ENCODE data around the gene ARHGAP4. TPM values are rescaled to one million over a fixed set of nuclear protein-coding genes. Genes with fewer than 3 reads are reported as not detected.

The ARHGAP4 gene
- total and polyA plus RNA-seq, 2 of the 4 experiments (the other 2 are of a cell fraction) = 0.18 to 0.72 TPM

DNA sequence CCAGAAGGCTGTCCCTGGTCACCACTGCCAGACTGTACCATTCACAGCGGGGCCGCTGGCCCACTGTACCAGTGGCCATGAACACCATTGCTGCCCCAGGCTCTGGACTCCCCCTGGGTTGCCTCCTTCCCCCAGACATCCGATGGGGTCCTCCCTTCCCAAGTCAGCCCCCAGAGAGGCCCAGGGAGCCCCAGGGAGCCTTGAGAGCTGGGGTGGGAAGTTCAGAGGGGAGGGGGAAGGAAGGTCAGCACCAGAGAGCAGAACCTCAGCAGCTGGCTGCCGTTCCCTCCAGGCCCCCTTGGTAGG is 441 bp upstream of the ARHGAP4 start:
- dilution Hi-C loops (cut with HindIII; ENCODE audit: low sequenced_read_pairs, unreplicated experiment) (no loop called here), in situ Hi-C loops (cut with MboI; ENCODE audit: low sequenced_read_pairs) (no loop called here), intact Hi-C loops (cut with micrococcal nuclease) (loop anchor here (5.0 kb wide), 1 partner anchor 134 kb away; the partner anchor contains the start of genes IDH3G and SSR4)
- Histone ChIP-seq H3K4me2 (ENCODE audit: low read depth, low read length) (no peak overlapping the region), H3K36me3 (ENCODE audit: control insufficient read depth, insufficient read depth, low read length) (peaks cover 16% of the 10 kb centered on the region), H3K18ac (ENCODE audit: low read depth, low read length) (no peak overlapping the region), H4K91ac (ENCODE audit: insufficient read depth, low read depth, low read length) (peak overlapping the region; percentile 21; the same call in 1 of the 2 replicates), H3K27ac (ENCODE audit: insufficient read depth, low read length) (no peak overlapping the region), H2BK120ac (ENCODE audit: low read depth, low read length) (no peak overlapping the region), H3K56ac (ENCODE audit: extremely low read depth, insufficient read depth, low read length) (no peak overlapping the region), H2AK9ac (replicated peaks; ENCODE audit: low read depth, low read length, poor library complexity) (peak overlapping the region; percentile 97), H2AFZ (replicated peaks; ENCODE audit: low read length, poor library complexity) (peak overlapping the region; percentile 61), H3K27me3 (ENCODE audit: control insufficient read depth, insufficient read depth, low read length) (no peaks in the 10 kb centered on the region; the same call in 1 of the 2 replicates), H3K4me1 (ENCODE audit: control insufficient read depth, insufficient read depth, low read length) (peaks cover 2% of the 10 kb centered on the region), H3K9me1 (ENCODE audit: insufficient read depth, low read length) (no peaks in the 10 kb centered on the region; the same call in 1 of the 2 replicates), H2BK5ac (ENCODE audit: low read depth, low read length, poor library complexity, severe bottlenecking) (no peak overlapping the region), H3K23ac (ENCODE audit: low read depth, low read length) (no peak overlapping the region; the same call in 1 of the 2 replicates), H3K9ac (ENCODE audit: low read depth, low read length) (no peak overlapping the region), H2AK5ac (ENCODE audit: low read depth, low read length) (no peak overlapping the region), H4K8ac (ENCODE audit: low read depth in 2 of 2, low read length in 2 of 2) (no peak overlapping the region; a peak in 1 of 4 replicates), H3K4ac (ENCODE audit: low read depth, low read length) (no peak overlapping the region), H2BK20ac (ENCODE audit: low read depth, low read length) (no peak overlapping the region), H3K9me3 (ENCODE audit: control insufficient read depth, insufficient read depth, low read length) (no peaks in the 10 kb centered on the region), H4K5ac (ENCODE audit: low read depth, low read length) (no peak overlapping the region), H3K14ac (replicated peaks; ENCODE audit: low read depth, low read length) (no peak overlapping the region), H4K20me1 (ENCODE audit: insufficient read depth, low read length) (peaks cover 2% of the 10 kb centered on the region), H3K4me3 (ENCODE audit: insufficient read depth, low read depth, low read length) (no peak overlapping the region), H2BK15ac (ENCODE audit: low read depth, low read length) (no peak overlapping the region), H3K79me1 (ENCODE audit: low read depth in 1 of 2, low read length in 2 of 2) (peaks cover 0 to 7% of the 10 kb centered on the region in 2 experiments; a peak in 2 of 4 replicates)
- TF ChIP-seq RAD21 (IDR thresholded peaks at IDR 0.05; ENCODE audit: low read length) (no peak), CHD1 (IDR thresholded peaks at IDR 0.05; ENCODE audit: low read depth, low read length) (no peak), POLR2A (IDR thresholded peaks at IDR 0.05; ENCODE audit: low read depth, low read length) (no peak), MXI1 (IDR thresholded peaks at IDR 0.05; ENCODE audit: borderline replicate concordance, low read depth, low read length) (no peak), SMC3 (IDR thresholded peaks at IDR 0.05; ENCODE audit: low read depth, low read length) (no peak), BHLHE40 (IDR thresholded peaks at IDR 0.05; ENCODE audit: low read depth, low read length) (no peak), MAZ (IDR thresholded peaks at IDR 0.05; ENCODE audit: borderline replicate concordance, low read depth, low read length) (no peak), RFX5 (IDR thresholded peaks at IDR 0.05; ENCODE audit: low read depth, low read length) (no peak), CEBPB (IDR thresholded peaks at IDR 0.05; ENCODE audit: low read depth, low read length) (no peak), FOS (IDR thresholded peaks at IDR 0.05; ENCODE audit: low read depth, low read length) (no peak), NFE2L2 (IDR thresholded peaks at IDR 0.05; ENCODE audit: low read depth, low read length) (no peak), MAFK (IDR thresholded peaks at IDR 0.05; ENCODE audit: low read depth, low read length) (no peak), RCOR1 (IDR thresholded peaks at IDR 0.05; ENCODE audit: insufficient replicate concordance, low read length) (no peak)
- TF ChIP-seq, protein P1, sequence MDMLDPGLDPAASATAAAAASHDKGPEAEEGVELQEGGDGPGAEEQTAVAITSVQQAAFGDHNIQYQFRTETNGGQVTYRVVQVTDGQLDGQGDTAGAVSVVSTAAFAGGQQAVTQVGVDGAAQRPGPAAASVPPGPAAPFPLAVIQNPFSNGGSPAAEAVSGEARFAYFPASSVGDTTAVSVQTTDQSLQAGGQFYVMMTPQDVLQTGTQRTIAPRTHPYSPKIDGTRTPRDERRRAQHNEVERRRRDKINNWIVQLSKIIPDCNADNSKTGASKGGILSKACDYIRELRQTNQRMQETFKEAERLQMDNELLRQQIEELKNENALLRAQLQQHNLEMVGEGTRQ (IDR thresholded peaks at IDR 0.05; ENCODE audit: low read depth, low read length) = no peak
- TF ChIP-seq, protein P2, sequence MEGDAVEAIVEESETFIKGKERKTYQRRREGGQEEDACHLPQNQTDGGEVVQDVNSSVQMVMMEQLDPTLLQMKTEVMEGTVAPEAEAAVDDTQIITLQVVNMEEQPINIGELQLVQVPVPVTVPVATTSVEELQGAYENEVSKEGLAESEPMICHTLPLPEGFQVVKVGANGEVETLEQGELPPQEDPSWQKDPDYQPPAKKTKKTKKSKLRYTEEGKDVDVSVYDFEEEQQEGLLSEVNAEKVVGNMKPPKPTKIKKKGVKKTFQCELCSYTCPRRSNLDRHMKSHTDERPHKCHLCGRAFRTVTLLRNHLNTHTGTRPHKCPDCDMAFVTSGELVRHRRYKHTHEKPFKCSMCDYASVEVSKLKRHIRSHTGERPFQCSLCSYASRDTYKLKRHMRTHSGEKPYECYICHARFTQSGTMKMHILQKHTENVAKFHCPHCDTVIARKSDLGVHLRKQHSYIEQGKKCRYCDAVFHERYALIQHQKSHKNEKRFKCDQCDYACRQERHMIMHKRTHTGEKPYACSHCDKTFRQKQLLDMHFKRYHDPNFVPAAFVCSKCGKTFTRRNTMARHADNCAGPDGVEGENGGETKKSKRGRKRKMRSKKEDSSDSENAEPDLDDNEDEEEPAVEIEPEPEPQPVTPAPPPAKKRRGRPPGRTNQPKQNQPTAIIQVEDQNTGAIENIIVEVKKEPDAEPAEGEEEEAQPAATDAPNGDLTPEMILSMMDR (conservative IDR thresholded peaks at IDR 0.05; ENCODE audit: low read depth, low read length) = no peak
- TF ChIP-seq, protein P3, sequence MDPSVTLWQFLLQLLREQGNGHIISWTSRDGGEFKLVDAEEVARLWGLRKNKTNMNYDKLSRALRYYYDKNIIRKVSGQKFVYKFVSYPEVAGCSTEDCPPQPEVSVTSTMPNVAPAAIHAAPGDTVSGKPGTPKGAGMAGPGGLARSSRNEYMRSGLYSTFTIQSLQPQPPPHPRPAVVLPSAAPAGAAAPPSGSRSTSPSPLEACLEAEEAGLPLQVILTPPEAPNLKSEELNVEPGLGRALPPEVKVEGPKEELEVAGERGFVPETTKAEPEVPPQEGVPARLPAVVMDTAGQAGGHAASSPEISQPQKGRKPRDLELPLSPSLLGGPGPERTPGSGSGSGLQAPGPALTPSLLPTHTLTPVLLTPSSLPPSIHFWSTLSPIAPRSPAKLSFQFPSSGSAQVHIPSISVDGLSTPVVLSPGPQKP (IDR thresholded peaks at IDR 0.05; ENCODE audit: borderline replicate concordance, low read depth, low read length) = no peak
- no CpG with 5 or more reads among the region's 4 CpGs for WGBS, 2 experiments (ENCODE audit: extremely low coverage in 2 of 2, insufficient read length in 1 of 2)
- ATAC-seq (ENCODE audit: low read depth) (no peak), DNase-seq (no peak)
- POLR2A ChIA-PET (ENCODE audit: unreplicated experiment) = no interaction called here
- BruUV-seq (replicated peaks) = no TSS peak
- CTCF ChIA-PET = no interaction called here

Measured in IMR-90 (cell line).